ENCODE data around the gene CPNE5. TPM values are rescaled to one million over a fixed set of nuclear protein-coding genes. Genes with fewer than 3 reads are reported as not detected.

Gene CPNE5
- total and polyA plus RNA-seq, 9 of the 15 experiments (the other 6 are each of a cell fraction or from before 2014, with no cell fraction given), result 0.14 to 1.0 (median 0.46) TPM; not detected in 2

GRCh38 chr6:36885461-36886401, 46.5 kb upstream of the CPNE5 start, which contains the start of gene C6orf89 (continued):
- TF ChIP-seq RREB1 (CRISPR knock-in tag; IDR thresholded peaks at IDR 0.05) (peak; percentile 78; the same call in 1 of the 2 replicates), SAFB (IDR thresholded peaks at IDR 0.05; ENCODE audit: borderline replicate concordance, low read depth, low read length) (0 out of 2 replicates have a peak, but pooled peaks have one; percentile 50), NR3C1 (CRISPR knock-in tag; IDR thresholded peaks at IDR 0.05) (no peak), HCFC1 (IDR thresholded peaks at IDR 0.05; ENCODE audit: low read depth, low read length) (peak; percentile 89), HOXB6 (CRISPR knock-in tag; IDR thresholded peaks at IDR 0.05; ENCODE audit: borderline replicate concordance) (no peak), GMEB1 (CRISPR knock-in tag; IDR thresholded peaks at IDR 0.05) (no peak), KAT7 (CRISPR knock-in tag; IDR thresholded peaks at IDR 0.05; ENCODE audit: borderline replicate concordance) (no peak; the same call in 1 of the 2 replicates), ZNF764 (CRISPR knock-in tag; IDR thresholded peaks at IDR 0.05; ENCODE audit: low read depth) (0 out of 2 replicates have a peak, but pooled peaks have one; percentile 58), ZNF511 (CRISPR knock-in tag; IDR thresholded peaks at IDR 0.05) (peak; percentile 92), MTA2 (IDR thresholded peaks at IDR 0.05; ENCODE audit: low read depth) (peak; percentile 75), NFYB (IDR thresholded peaks at IDR 0.05; ENCODE audit: extremely low read depth, insufficient read length) (no peak), FOXA3 (CRISPR knock-in tag; conservative IDR thresholded peaks at IDR 0.05 in 1 of 2, IDR thresholded peaks at IDR 0.05 in 1 of 2) (no peak), ZBTB33 (CRISPR knock-in tag; IDR thresholded peaks at IDR 0.05) (0 out of 2 replicates have a peak, but pooled peaks have one; percentile 31), CTBP1 (IDR thresholded peaks at IDR 0.05; ENCODE audit: borderline replicate concordance) (peak; percentile 90), CCNT2 (IDR thresholded peaks at IDR 0.05; ENCODE audit: borderline replicate concordance, extremely low read depth, insufficient read length, low read depth, low read length) (peak; percentile 86)
